DND-41 (cell line): ENCODE data around the gene GOT1.

Source experiments
- ATAC-seq: fragments of 200-7000 bp; cut with Tn5 transposase; 3 replicates; pipeline ENCODE4 v1.9.1; 2021; ENCODE audit warnings: low read depth; ENCODE audit not compliant: insufficient read depth
- DNase-seq: peaks from one replicate; pipeline ENCODE4 v3.0.0-alpha.2; 2020
- H2AFZ ChIP-seq: 2 replicates; pipeline ENCODE4 v1.6.0; 2012; ENCODE audit warnings: low read depth, low read length
- H3K27ac ChIP-seq: 2 replicates; pipeline ENCODE4 v1.5.1; 2012; ENCODE audit warnings: low read length, inconsistent platforms
- H3K27me3 ChIP-seq: fragments of 200-600 bp; sonication (generic); 2 replicates; pipeline ENCODE4 v1.6.0; 2012; ENCODE audit warnings: low read length, mild to moderate bottlenecking, inconsistent platforms; ENCODE audit not compliant: insufficient read depth, poor library complexity
- H3K36me3 ChIP-seq: 2 replicates; pipeline ENCODE4 v1.5.1; 2012; ENCODE audit warnings: low read length, inconsistent platforms; ENCODE audit not compliant: insufficient read depth
- H3K4me1 ChIP-seq: 2 replicates; pipeline ENCODE4 v1.5.1; 2012; ENCODE audit warnings: mild to moderate bottlenecking, low read length; ENCODE audit not compliant: insufficient read depth
- H3K4me2 ChIP-seq: 2 replicates; pipeline ENCODE4 v1.6.0; 2012; ENCODE audit warnings: mild to moderate bottlenecking, moderate library complexity, low read length, inconsistent platforms; ENCODE audit not compliant: insufficient read depth
- H3K4me3 ChIP-seq, 2 experiments: fragments of 200-600 bp in 1 of 2; shearing (Covaris generic) in 1 of 2; 2 replicates each; pipeline ENCODE4 v1.5.1; 2012 to 2016; ENCODE audit warnings: inconsistent platforms in 2 of 2, low read length in 2 of 2, mild to moderate bottlenecking in 2 of 2, low read depth in 1 of 2, moderate library complexity in 1 of 2
- H3K79me2 ChIP-seq: 2 replicates; pipeline ENCODE4 v1.6.0; 2012; ENCODE audit warnings: low read length, inconsistent platforms; ENCODE audit not compliant: insufficient read depth
- H3K9ac ChIP-seq: 2 replicates; pipeline ENCODE4 v1.6.0; 2012; ENCODE audit warnings: low read depth, mild to moderate bottlenecking, inconsistent platforms, low read length, moderate library complexity
- H3K9me3 ChIP-seq: 2 replicates; pipeline ENCODE4 v1.5.1; 2012; ENCODE audit warnings: low read length, moderate library complexity, mild to moderate bottlenecking, inconsistent platforms; ENCODE audit not compliant: insufficient read depth, severe bottlenecking
- H4K20me1 ChIP-seq: 2 replicates; pipeline ENCODE4 v1.6.0; 2012; ENCODE audit warnings: low read length; ENCODE audit not compliant: insufficient read depth
- EZH2 ChIP-seq: IDR thresholded peaks from 3 replicates; pipeline ENCODE4 v1.6.1; 2012; ENCODE audit warnings: borderline replicate concordance, low read depth, mild to moderate bottlenecking, moderate library complexity, low read length, inconsistent platforms; ENCODE audit not compliant: severe bottlenecking
- TF ChIP-seq, protein P1 (sequence below): IDR thresholded peaks from 2 replicates; pipeline ENCODE4 v1.5.1; 2012; ENCODE audit warnings: borderline replicate concordance, low read length, moderate library complexity, mild to moderate bottlenecking; ENCODE audit not compliant: poor library complexity, severe bottlenecking; ENCODE audit errors: extremely low read depth

The GOT1 gene

DNA sequence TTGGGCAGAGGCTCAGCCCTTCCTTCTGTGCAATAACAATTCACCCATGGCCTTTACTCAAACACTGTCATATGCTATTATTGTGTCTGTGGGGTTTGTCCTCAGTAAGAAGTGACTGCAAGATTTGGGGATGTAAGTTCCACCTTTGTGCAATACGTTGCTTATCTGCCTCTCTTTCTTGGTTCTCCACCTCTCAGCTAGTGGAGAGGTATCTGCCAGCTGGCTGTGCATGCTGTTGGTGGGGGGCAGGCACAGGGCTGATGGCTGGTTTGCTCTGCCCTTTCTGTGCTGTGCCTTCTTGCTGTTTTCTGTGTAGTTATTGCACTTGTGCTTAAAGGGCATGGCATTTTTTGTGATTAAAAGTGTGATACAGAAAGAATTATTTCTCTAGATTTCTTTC, 65.1 kb downstream of the GOT1 start:
- Histone ChIP-seq H4K20me1 (no peaks in the 10 kb centered on the region), H3K36me3 (no peaks in the 10 kb centered on the region), H3K79me2 (no peaks in the 10 kb centered on the region), H3K27ac (no peak overlapping the region), H3K27me3 (peaks cover 21% of the 10 kb centered on the region), H2AFZ (no peak overlapping the region), H3K4me2 (no peak overlapping the region), H3K9me3 (no peaks in the 10 kb centered on the region), H3K4me1 (no peaks in the 10 kb centered on the region), H3K9ac (no peak overlapping the region), H3K4me3 (no peak overlapping the region)
- ATAC-seq (no peak), DNase-seq (no peak)
- TF ChIP-seq EZH2 = no peak
- TF ChIP-seq, protein P1, sequence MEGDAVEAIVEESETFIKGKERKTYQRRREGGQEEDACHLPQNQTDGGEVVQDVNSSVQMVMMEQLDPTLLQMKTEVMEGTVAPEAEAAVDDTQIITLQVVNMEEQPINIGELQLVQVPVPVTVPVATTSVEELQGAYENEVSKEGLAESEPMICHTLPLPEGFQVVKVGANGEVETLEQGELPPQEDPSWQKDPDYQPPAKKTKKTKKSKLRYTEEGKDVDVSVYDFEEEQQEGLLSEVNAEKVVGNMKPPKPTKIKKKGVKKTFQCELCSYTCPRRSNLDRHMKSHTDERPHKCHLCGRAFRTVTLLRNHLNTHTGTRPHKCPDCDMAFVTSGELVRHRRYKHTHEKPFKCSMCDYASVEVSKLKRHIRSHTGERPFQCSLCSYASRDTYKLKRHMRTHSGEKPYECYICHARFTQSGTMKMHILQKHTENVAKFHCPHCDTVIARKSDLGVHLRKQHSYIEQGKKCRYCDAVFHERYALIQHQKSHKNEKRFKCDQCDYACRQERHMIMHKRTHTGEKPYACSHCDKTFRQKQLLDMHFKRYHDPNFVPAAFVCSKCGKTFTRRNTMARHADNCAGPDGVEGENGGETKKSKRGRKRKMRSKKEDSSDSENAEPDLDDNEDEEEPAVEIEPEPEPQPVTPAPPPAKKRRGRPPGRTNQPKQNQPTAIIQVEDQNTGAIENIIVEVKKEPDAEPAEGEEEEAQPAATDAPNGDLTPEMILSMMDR = no peak

DNA sequence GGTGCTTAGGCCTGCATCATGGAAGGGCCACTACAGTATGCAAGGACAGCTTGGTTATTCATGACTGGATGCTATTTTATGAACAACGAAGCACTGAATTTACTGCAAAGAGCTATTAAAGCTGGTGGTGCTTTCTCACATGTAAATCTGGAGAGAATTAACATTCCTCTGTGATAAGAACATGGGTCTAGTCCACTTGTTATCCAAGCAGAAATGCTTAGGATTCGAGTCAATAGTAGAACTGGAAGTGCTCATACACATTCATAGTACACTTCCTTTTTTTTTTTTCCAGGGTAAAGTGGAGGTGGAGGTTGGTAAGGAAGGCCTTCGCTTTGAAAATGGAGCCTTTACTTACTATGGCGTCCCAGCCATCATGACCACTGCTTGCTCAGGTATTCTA, 66.3 kb downstream of the GOT1 start:
- Histone ChIP-seq H3K4me2 (no peak overlapping the region), H3K4me3 (no peak overlapping the region), H3K36me3 (no peaks in the 10 kb centered on the region), H2AFZ (no peak overlapping the region), H3K9ac (no peak overlapping the region), H3K4me1 (no peaks in the 10 kb centered on the region), H4K20me1 (no peaks in the 10 kb centered on the region), H3K27ac (no peak overlapping the region), H3K9me3 (no peaks in the 10 kb centered on the region), H3K79me2 (no peaks in the 10 kb centered on the region), H3K27me3 (peaks cover 20% of the 10 kb centered on the region)
- DNase-seq (no peak), ATAC-seq (no peak)
- TF ChIP-seq, protein P1 = no peak
- no peak for TF ChIP-seq EZH2

DNA sequence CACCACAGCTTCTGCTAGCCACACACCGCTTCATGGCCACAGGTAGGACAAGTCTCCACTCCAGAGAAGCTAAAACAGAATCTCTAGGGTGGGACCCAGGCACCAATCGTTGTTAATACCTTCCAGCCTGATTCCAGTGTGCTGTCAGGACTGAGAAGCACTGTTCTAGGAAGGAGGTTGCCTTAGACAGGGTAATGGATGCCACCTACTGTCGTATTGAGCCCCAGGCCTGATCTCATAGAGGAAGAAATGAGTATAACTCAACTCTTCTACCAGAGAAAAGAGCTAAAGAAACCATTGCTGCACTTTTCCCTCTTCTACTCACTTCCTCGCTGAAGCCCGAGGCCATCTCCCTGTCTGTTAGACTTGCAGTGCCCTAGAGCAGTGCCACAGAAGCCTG, 69.5 kb downstream of the GOT1 start:
- H3K9me3 ChIP-seq = no peaks in the 10 kb centered on the region
- H2AFZ ChIP-seq = no peak overlapping the region
- ATAC-seq = no peak

More for the DNA sequence above, 69.5 kb downstream of the GOT1 start:
- Histone ChIP-seq H3K9ac (no peak overlapping the region), H3K27me3 (peaks cover 18% of the 10 kb centered on the region), H3K27ac (no peak overlapping the region), H4K20me1 (no peaks in the 10 kb centered on the region), H3K36me3 (no peaks in the 10 kb centered on the region), H3K79me2 (no peaks in the 10 kb centered on the region), H3K4me1 (no peaks in the 10 kb centered on the region), H3K4me3 (no peak overlapping the region), H3K4me2 (no peak overlapping the region)
- TF ChIP-seq, protein P1 = peak; percentile 5
- TF ChIP-seq EZH2 = no peak
- no peak for DNase-seq
